Measurements from ENCODE around the gene LRFN3. TPM values are rescaled to one million over a fixed set of nuclear protein-coding genes. Genes with fewer than 3 reads are reported as not detected.
A peak's percentile ranks its signal among the peaks of the same experiment; 100 is the strongest.

Gene LRFN3
- total and polyA plus RNA-seq, 2 of the 13 experiments (the other 11 are each of a cell fraction or from before 2014, with no cell fraction given) = 0.74 to 1.6 TPM

- no peak for TF ChIP-seq MBD4 (IDR thresholded peaks at IDR 0.05; ENCODE audit: borderline replicate concordance, low read length)
- no peak for TF ChIP-seq ZBTB44 (CRISPR knock-in tag; IDR thresholded peaks at IDR 0.05)
- TF ChIP-seq ZNF292 (CRISPR knock-in tag; IDR thresholded peaks at IDR 0.05; ENCODE audit: borderline replicate concordance, low read depth) = no peak
These were observed 30.9 kb upstream of the LRFN3 start (continued) for GRCh38 chr19:35905178-35905727.

- POLR2A ChIA-PET = no interaction called here
- intact Hi-C loops (cut with micrococcal nuclease; ENCODE audit: unreplicated experiment) = no loop called here
- no TSS peak for BruUV-seq (replicated peaks)
- DNase-seq (ENCODE audit: low spot score) = no peak
- WGBS (ENCODE audit: low lambda C conversion rate) = 14% methylated on average over 12 of the region's 12 CpGs
- Histone ChIP-seq H2AFZ (ENCODE audit: low read length) (no peak overlapping the region), H3K79me2 (ENCODE audit: insufficient read depth, low read length) (no peaks in the 10 kb centered on the region), H3K4me1 (ENCODE audit: insufficient read depth, low read length) (peaks cover 33% of the 10 kb centered on the region), H3K9me3 (ENCODE audit: low read length) (no peaks in the 10 kb centered on the region), H3K9ac (ENCODE audit: insufficient read depth, low read depth, low read length) (no peak overlapping the region), H3K4me3 (replicated peaks in 1 of 3; ENCODE audit: insufficient read depth in 1 of 3, low read depth in 2 of 3, low read length in 3 of 3) (no peak overlapping the region), H3K4me2 (ENCODE audit: low read depth, low read length) (no peak overlapping the region), H4K20me1 (ENCODE audit: insufficient read depth, low read length) (no peaks in the 10 kb centered on the region), H3K27me3 (ENCODE audit: control insufficient read depth in 1 of 2, insufficient read depth in 2 of 2, low read length in 2 of 2) (peaks cover 0 to 15% of the 10 kb centered on the region in 2 experiments; a peak in 3 of 5 replicates), H3K27ac (ENCODE audit: extremely low read length, insufficient read depth, low read length) (no peak overlapping the region), H3K36me3 (replicated peaks in 1 of 2; ENCODE audit: control insufficient read depth in 1 of 2, insufficient read depth in 2 of 2, low read length in 2 of 2) (no peaks in the 10 kb centered on the region)
- peak; percentile 33 for ATAC-seq
- no peak for FAIRE-seq
- in situ Hi-C loops (cut with HindIII; ENCODE audit: extremely low pct_ligation_motif_present, low pct_unique_long_range_greater_than_20kb) = no loop called here
- CTCF ChIA-PET (ENCODE audit: low intra/inter-chr PET ratio, low total read pairs) = no interaction called here
- TF ChIP-seq ZNF343 (CRISPR knock-in tag; IDR thresholded peaks at IDR 0.05) = no peak
- TF ChIP-seq HMGXB4 (CRISPR knock-in tag; IDR thresholded peaks at IDR 0.05; ENCODE audit: borderline replicate concordance in 1 of 2, low read depth in 1 of 2) = no peak
- no peak for TF ChIP-seq ZBTB8A (CRISPR knock-in tag; IDR thresholded peaks at IDR 0.05; ENCODE audit: borderline replicate concordance, low read depth)
- no peak for TF ChIP-seq RFXAP (CRISPR knock-in tag; IDR thresholded peaks at IDR 0.05; ENCODE audit: borderline replicate concordance)
- TF ChIP-seq TOPORS (CRISPR knock-in tag; IDR thresholded peaks at IDR 0.05) = no peak
- TF ChIP-seq KIAA2018 (CRISPR knock-in tag; IDR thresholded peaks at IDR 0.05; ENCODE audit: borderline replicate concordance) = no peak
- TF ChIP-seq ZSCAN22 (CRISPR knock-in tag; IDR thresholded peaks at IDR 0.05) = no peak
- no peak for TF ChIP-seq ETV5 (CRISPR knock-in tag; IDR thresholded peaks at IDR 0.05; ENCODE audit: borderline replicate concordance)
These were observed 28.8 kb upstream of the LRFN3 start for GRCh38 chr19:35907377-35907745.

All from HepG2 (cell line).